Gastrocnemius medialis (tissue), 4 donors: ENCODE results near the gene SCTR.

Source experiments
- POLR2A ChIP-seq, 2 donors: fragments of 450-650 bp; IDR thresholded peaks; one replicate each; pipeline ENCODE4 v1.6.1; 2017; ENCODE audit warnings: antibody characterized with exemption in 2 of 2, mild to moderate bottlenecking in 2 of 2, moderate library complexity in 2 of 2
- TF ChIP-seq, protein P1 (sequence below), 5 experiments: fragments of 450-650 bp in 3 of 5; fragments of 200-600 bp in 2 of 5; sonication (generic) in 2 of 5; IDR thresholded peaks in 4 of 5; conservative IDR thresholded peaks in 1 of 5; 1 replicate in 4 of 5; 2 replicates in 1 of 5; pipeline ENCODE4 v1.5.1; 2016 to 2019; ENCODE audit warnings: antibody characterized with exemption in 5 of 5, mild to moderate bottlenecking in 3 of 5, moderate library complexity in 3 of 5

DNA sequence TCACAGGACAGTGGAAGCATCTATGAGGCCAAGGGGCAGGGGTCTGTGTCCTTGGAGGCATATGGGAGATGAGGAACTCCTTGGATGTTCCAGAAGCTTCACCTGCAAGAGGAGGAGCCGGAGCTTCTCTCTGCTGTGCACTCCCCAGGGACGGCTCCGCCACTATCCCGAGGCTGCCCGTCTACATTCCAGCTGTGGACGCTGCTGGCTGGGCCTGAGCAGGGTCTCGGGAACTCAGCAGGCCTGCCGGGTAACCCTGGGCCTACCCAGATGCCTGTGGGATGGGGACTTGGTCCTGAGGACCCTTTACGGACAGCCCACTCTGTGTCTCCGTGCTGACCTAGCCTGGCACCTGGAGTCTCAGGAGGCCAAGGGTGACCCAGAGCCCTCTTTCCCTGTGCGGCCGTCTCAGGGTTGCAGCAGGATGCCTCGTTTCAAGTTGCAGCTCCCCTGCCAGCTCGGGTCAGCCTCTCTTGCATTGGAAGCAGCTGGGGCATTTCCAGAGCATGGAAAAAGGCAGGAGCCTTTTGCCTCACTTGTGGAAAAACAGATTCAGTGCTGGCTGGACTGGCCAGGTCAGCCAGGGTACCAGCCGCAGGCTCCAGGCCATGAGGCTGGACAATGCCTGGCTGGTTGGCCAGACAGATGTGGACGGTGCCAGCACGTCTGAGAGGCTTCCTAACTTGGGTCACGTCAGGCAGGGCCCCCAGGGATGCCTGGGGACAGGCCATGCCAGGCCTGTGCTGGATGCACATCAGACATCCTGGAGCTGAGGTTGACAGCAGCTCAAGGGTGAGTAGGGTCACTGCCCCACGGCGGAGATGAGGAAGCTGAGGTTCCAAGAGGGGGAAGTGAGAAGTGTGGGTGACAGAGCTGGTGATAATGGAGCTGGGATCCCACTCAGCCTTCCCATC, 41.5 kb downstream of the SCTR start:
- TF ChIP-seq, protein P1, sequence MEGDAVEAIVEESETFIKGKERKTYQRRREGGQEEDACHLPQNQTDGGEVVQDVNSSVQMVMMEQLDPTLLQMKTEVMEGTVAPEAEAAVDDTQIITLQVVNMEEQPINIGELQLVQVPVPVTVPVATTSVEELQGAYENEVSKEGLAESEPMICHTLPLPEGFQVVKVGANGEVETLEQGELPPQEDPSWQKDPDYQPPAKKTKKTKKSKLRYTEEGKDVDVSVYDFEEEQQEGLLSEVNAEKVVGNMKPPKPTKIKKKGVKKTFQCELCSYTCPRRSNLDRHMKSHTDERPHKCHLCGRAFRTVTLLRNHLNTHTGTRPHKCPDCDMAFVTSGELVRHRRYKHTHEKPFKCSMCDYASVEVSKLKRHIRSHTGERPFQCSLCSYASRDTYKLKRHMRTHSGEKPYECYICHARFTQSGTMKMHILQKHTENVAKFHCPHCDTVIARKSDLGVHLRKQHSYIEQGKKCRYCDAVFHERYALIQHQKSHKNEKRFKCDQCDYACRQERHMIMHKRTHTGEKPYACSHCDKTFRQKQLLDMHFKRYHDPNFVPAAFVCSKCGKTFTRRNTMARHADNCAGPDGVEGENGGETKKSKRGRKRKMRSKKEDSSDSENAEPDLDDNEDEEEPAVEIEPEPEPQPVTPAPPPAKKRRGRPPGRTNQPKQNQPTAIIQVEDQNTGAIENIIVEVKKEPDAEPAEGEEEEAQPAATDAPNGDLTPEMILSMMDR (IDR thresholded peaks at IDR 0.05 in 4 of 5, conservative IDR thresholded peaks at IDR 0.05 in 1 of 5), result no peak
- TF ChIP-seq POLR2A (IDR thresholded peaks at IDR 0.05), result no peak
